GM21515 (cell line): ENCODE data around the gene ME1.
"Not testable (repeated sequence)": the region's sequence is repeated elsewhere in the genome, so short reads cannot be mapped to it uniquely, and the experiment has no call there.

Source experiments
- ATAC-seq: cut with Tn5 transposase; IDR thresholded peaks from one replicate; pipeline ENCODE4 v1.9.1; 2021; ENCODE audit not compliant: unreplicated experiment

The ME1 gene

DNA sequence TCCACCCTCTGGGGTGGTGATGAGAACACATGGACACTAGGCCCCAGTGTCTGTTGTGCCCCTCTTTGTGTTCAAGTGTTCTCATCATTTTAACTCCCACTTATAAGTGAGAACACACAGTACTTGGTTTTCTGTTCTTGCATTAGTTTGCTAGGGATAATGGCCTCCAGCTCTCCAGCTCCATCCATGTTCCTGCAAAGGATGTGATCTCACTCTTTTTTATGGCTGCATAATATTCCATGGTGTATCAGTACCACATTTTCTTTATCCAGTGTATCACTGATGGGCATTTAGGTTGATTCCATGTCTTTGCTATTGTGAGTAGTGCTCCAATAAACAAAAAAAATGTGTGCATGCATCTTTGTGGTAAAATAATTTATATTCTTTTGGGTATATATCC, 170.3 kb downstream of the ME1 start:
- ATAC-seq = no peak

DNA sequence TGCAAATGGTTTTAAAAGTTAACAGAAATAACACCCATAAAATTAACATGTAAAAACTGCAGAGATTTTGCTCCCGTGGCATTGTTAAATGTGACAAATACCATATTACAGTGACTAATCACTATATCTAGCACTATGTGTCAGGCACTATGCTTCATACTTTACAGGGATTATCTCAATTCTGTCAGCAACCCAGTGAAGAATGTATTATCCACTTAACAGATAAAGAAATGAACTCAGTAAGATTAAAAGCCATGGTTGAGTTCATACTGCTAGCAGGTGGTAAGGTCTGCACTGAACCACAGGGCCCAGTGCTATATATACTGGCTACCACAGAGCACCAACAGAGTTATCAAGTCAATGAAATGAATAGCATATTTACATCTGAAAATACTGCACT, 172.3 kb downstream of the ME1 start:
- no peak for ATAC-seq

DNA sequence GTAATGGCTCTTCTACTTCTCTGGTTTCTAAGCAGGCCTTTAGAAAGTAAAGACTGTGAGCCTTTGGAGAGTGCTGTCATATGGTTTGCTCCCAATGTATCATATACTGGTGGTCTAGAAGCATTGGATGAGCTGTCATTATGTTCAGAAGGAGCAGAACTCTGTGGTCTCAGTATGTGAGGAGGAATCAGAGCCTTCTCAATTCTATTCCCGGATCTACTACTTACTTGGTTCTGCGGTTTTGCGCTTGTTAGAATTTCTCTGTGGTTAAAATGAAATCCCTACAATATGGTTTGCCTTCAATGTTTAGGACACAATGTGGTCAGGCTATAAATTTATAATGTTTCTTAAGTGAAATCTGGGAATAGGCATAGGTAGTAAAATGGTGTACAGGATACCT, 173.1 kb downstream of the ME1 start:
- no peak for ATAC-seq

DNA sequence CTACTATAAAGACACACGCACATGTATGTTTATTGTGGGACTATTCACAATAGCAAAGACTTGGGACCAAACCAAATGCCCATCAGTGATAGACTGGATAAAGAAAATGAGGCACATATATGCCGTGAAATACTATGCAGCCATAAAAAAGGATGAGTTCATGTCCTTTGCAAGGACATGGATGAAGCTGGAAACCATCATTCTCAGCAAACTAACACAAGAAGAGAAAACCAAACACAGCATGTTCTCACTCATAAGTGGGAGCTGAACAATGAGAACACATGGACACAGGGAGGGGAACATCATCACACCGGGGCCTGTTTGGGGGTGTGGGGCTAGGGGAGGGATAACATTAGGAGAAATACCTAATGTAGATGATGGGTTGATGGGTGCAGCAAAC, 174.1 kb downstream of the ME1 start:
- ATAC-seq = not testable (repeated sequence)

DNA sequence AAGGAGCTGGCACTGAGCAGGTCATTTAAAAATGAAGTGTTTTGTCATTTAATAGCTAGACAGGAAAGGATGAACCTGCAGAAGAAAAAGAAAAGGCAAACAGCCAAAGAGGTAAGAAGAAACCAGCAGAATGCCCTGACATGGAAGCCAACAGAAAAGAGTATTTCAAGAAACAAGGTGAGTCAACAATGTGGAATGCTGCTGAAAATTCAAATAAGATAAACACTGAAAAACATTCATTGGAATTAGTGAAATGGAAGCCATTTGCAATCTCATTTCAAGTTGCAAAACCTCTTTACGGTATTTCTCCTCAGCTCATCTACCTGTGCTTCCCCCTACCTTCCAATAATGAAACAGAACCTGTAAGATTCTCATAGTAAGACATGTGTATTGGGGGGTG, 178.1 kb downstream of the ME1 start:
- no peak for ATAC-seq

DNA sequence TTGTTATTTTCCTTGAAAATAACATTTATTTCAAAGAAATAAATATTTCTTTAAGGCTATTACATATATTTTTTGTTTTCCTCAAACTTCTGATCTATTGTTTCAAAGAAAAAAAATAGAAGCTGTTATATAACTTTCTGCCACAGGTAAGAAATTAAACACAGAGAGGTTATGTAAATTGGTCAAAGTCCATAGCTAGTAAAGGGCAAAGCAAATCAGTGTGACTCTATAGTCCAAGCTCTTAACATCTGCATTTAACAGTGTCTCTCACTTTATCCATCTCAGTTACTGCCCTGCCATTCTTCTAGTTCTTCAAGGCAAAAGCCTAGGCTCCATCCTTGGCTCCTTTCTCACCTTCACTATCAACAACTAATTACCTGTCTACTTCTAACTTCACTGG, 180.6 kb downstream of the ME1 start:
- ATAC-seq = no peak

DNA sequence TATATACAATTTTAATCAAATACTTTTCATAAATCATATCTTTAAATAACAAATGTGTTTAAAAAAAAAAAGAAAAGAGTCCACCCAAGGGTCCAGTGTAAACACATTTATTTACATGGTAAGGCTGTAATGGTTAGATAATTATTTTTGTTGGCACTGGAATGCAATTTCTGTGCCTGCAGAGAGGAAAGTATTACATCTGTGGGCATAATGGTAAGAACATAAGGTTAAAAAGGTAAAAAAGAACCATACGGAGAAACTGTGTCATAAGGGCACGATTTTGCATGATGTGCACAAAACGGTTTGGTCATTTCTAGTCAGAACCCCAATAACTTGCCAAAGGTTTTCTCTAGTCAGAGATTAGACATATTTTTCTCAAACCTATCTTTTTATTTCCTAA, 183.4 kb downstream of the ME1 start:
- ATAC-seq = no peak

DNA sequence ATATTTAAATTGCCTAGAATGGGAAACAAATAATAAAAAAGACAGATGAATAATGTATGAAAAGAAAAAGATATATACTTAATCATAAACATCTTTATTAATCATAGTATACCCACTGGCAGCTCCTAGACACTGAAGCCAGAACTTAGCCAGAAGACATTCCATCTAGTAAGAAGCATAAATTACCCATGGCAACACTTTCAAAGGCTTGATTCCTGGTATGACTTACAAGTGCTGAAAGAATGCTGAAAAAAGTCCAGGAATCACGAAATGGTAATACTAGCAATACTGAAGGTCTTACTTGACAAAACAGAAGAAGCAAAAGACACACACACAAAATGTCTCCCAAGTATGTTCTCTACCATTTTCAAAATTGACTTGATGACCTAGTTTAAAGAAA, 199.7 kb downstream of the ME1 start:
- ATAC-seq = no peak

DNA sequence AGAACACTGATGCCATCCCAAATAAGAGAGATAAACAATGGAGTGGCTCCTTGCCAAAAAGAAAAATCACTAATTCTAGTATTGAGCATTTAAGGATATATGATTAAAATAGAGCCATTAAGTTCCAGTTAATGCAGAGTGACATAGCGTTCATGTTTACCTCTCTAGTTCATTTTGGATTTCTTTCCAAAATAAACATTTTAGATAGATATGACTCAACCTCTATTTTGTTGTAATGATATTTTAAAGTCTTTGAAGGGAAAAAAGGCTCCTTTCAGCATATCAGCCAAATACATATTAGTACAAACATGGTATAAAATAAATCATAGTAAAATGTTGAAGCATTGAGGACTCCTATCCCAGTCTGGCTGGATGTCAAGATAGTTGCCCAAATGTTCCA, 204.3 kb downstream of the ME1 start:
- no peak for ATAC-seq

DNA sequence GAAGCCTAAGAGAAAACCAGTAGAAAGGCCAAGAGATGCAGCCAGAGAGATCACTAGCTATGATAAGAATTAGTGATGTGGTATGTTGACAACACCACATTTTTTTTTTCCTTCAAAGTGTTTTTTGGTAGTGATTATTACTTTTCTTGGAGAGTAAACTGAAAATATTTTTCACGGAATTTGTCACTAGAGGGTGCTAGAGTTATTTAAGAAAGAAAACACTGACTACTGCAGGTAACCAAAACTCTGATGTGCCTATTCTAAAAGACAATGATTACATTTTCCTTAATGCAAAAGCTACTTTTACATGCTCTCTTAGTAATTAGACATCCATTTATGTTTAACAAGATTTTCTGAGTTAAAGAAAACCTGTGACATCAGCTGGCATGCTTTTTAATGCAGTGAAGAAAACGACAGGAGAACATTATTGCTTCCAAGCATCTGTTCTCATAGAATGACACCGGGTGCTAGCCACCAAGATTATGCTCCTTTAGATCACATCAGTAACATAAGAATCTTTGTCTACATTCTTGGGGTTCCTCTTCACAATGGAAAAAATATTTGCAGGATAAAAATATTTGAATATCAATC, 208.9 kb downstream of the ME1 start:
- peak; percentile 65 for ATAC-seq

DNA sequence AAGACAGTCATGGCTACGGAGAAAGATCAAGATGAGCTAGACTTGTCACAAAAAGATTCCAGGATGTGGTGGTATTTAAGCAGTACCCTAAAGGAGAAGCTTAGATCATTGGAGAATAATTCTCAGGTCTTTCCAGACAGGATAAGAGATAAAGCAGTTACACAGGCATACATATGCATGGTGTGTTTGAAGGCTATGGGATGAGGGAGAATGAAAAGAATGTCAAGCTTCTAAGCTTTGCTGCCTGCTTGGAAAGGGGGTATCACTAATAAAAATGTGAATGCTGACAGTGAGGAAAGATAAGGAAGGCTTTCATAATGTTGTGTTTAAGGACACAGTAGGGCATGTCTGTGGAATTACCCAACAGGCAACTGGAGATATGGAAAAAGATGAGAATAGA, 209.6 kb downstream of the ME1 start:
- no peak for ATAC-seq

DNA sequence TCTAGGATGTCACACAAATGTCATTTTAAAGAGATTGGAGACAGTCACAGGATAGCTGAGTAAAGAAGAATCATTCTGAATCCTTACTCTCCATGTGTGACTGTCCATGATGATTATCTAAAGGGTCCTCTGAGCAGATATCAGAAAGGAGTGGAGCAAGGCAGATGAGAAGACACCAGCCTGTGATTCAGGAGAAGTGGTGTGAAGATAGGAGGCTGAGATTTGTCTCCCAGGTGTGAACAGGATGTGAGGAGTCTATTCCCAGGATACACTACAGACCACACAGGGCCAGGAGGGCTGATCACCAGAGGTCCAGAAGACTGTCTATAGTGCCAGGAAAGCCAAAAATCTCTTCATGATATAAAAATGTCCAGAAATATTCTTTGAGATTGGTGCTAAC, 210.7 kb downstream of the ME1 start:
- ATAC-seq = no peak

DNA sequence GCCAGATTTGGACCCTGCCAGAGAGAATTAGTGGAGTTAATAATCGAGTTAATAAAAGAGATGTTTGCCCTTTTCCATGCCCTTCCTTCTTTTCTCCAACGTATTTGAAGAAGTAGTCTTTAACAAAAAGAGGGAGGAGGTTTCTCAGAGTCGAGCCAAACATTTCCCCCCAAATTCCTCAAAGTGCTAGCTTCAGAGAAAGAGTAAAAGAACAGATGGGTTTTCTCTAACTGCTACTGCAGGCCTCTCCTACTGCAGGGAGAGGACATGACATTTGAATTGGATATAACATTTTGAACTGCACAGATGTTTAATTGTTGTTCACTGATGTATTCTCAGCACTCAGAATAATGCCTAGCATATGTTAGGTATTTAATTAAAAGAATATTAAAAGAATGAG, 212.2 kb downstream of the ME1 start:
- no peak for ATAC-seq

DNA sequence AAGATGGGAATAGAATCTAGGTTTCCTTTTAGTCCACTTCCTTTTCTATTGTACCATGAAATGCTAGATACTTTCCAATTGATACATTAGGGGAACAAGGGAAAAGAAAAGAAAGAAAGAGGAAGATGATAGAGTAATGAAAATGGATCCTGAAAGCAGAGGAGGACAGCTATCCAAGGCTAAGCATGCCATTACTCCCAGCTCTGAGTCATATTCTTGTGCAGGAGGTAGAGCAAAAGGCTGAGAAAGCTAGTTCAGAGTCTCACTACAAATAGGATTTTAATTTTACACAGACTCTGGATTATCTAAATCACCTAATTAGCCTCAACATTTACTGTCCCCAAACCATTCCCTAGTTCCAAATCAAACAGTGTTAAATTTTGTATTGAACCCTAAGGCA, 214.0 kb downstream of the ME1 start:
- no peak for ATAC-seq

DNA sequence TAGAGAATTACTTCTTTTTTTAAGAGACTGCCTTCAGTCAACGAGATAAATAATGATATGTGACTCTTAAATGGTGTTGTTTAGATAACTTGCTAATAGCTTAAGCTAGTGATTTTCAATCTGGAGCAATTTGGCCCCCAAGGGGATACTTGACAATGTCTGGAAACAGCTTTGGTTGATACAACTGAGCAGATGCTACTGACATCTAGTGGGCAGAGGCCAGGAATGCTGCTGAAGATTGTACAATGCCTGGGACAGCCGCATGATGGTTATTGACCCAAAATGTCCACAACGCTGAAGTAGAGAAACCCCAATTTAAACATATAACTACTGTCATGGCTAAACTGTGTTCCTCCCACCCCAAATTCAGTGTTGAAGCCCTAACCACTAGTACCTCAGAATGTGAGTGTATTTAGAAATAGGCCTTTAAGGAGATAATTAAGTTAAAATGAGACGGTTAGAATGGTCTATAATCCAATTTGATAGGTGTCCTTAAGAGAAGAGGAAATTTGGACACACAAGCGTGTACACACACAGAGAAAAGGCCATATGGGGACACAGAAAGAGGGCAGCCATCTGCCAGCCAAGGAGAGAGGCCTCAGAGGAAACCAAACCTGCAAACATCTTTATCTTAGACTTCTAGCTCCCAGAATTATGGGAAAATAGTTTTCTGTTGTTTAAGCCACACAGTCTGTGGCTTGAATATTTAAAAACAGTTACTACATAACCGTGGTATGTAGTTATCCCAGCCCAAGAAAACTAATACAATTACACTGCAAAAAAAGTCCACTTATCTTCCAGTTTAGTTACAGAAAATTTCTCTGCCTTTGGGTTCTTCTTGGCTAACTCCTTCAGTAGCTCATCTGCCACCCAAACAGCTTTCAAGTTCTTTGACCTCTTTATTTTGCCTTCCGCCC, 215.5 kb downstream of the ME1 start:
- ATAC-seq = peak; percentile 98

DNA sequence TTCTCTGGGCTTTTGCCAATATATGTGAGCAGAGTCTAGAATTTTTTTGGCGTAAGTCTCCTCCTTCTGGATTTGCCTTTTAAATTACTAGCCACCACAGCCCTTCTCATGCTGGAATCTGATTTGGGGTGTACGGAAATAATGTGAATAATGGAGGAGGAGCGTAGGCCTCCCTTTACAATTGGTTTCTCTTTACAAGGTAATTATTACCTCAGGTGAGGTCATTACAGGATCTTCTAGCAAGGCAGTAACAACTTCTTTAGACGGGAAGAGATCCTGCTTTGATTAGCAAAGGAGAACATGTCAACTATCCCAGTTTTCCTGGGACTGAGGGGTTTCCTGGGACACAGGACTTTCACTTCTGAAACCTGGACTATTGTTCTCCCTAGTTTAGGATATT, 228.8 kb downstream of the ME1 start:
- ATAC-seq = no peak

DNA sequence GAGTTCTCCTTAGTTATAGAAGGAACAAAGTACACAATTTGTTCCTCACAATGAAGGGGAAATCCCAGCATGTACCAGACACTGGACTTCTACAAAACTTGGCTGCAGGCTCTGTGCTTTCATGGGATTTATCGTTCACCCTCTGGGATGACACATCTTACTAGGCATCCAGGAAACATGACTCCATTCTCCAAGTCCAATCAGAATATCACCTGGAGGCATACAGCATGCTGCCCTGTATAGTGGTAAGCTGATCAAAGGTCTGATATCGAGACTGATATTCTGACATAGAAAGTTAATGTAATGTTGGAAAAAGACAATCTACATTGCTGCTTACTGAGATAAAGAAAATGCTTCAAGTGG, 231.0 kb downstream of the ME1 start:
- no peak for ATAC-seq

DNA sequence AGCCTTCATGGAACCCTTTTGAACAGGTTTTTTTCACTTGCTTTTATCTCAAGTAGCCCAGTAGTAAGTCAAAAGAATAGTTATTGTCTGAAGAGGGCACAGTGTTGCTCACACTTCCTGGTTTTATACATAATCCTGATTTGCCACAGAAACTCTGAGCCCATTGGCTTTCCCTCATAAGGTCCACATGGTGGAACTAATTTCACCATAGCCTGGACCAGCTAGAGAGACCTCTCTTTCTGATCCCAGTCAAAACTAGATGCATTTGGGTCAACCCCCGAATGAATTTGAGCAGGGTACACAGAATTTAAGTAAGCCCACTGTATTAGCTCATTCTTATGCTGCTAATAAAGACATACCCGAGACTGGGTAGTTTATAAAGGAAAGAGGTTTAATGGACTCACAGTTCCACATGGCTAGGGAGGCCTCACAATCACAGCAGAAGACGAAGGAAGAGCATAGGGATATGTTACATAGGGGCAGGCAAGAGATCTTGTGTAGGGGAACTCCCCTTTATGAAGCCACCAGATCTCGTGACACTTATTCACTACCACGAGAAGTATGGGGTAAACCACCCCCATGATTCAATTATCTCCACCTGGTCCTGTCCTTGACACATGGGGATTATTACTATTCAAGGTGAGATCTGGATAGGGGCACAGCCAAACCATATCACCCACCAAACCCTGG, 231.5 kb downstream of the ME1 start:
- no peak for ATAC-seq

DNA sequence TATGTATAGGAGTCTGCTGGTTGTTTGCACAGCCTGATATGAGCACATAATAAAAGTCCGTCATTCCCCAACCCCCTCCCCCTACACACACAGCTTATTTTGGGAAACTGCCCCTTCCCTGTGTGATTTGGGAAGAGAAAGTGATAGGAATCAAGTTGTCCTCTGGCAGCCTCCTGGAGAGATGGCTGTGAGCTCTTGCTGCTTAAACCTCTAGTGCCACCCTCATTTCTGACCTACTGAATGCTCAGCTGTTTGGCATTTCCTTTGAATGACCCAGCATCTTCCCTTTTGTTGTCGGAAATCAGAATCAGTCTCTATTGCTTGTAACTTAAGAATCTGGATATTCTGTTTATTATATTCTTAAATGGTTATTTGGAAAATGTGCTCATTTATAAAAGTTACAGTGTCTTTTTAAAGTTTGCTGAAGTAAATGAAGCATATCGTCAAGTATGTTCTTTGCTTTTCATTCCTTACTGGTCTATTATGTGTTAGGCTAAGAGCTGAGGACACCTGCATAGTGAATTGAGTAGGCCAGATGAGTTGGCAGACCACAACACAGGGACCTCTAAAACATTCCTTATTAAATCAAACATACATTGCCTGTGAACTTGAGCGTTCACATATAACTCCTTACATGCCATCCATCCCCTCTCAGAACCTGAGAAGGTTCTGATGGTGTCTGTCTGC, 232.2 kb downstream of the ME1 start:
- no peak for ATAC-seq

DNA sequence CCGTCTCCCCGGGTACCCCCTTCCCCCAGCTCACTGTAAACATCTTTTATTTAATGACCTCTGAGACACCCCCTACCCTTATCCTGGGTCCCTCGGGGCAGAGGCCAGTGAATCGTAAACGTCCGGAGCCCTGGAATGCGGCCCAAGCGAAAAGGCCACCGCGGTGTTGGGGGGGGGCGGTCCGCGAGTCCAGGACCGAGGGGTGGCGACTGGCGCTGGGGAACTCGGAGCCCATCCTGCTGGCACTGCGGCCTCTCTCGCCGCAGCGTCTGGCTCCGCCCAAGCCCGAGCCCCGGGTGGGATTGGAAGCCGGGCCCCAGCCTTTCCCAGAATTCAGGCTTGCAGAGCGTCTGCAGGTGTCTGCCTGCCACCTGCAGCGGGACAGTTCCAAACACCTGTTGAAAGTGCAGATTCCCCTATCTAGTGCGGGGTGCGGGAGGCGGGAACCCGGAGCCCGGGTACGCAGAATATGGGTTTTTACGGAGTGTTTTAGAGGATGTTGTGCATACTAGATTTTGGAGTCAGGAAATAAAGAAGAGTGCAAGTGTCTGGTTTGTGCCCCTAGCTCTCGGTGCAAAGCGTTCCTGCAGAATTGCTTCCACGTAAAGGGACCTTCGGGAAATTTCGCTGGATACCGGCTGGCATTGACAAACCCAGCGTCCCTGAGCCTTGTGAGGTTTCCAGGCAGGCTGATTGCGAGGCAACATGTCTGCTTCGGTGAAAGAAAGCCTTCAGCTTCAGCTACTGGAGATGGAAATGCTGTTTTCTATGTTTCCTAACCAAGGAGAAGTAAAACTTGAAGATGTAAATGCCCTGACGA, 236.9 kb downstream of the ME1 start:
- peak; percentile 16 for ATAC-seq
